GM23338 (cell line): ENCODE results near the gene PSMB5. TPM values are rescaled to one million over a fixed set of nuclear protein-coding genes. Genes with fewer than 3 reads are reported as not detected.

Experiments used
- ATAC-seq: fragments of 200-7000 bp; cut with Tn5 transposase; 3 replicates; pipeline ENCODE4 v1.9.1; 2020
- DNase-seq: peaks from one replicate; pipeline ENCODE4 v3.0.0-alpha.2; 2015; ENCODE audit warnings: low spot score
- H2AFZ ChIP-seq: fragments of 200-600 bp; sonication (generic); 2 replicates; pipeline ENCODE4 v1.8.0; 2016; ENCODE audit warnings: antibody characterized with exemption, mild to moderate bottlenecking, moderate library complexity
- H3F3A ChIP-seq: fragments of 200-600 bp; sonication (generic); replicated peaks from 2 replicates; pipeline ENCODE4 v1.8.0; 2017; ENCODE audit warnings: antibody characterized with exemption, mixed run types, low read depth
- H3K27ac ChIP-seq: fragments of 200-600 bp; sonication (generic); 2 replicates; pipeline ENCODE4 v1.6.1; 2016; ENCODE audit warnings: low read depth
- H3K27me3 ChIP-seq: fragments of 200-600 bp; sonication (generic); 2 replicates; pipeline ENCODE4 v1.8.0; 2016; ENCODE audit warnings: mild to moderate bottlenecking, mixed run types, moderate library complexity; ENCODE audit not compliant: insufficient read depth
- H3K36me3 ChIP-seq: fragments of 200-600 bp; sonication (generic); 2 replicates; pipeline ENCODE4 v1.8.0; 2016; ENCODE audit warnings: mild to moderate bottlenecking; ENCODE audit not compliant: insufficient read depth
- H3K4me1 ChIP-seq: fragments of 200-600 bp; sonication (generic); 2 replicates; pipeline ENCODE4 v1.8.0; 2016; ENCODE audit warnings: mild to moderate bottlenecking, moderate library complexity; ENCODE audit not compliant: insufficient read depth
- H3K4me2 ChIP-seq: fragments of 200-600 bp; sonication (generic); 2 replicates; pipeline ENCODE4 v1.7.1; 2017; ENCODE audit warnings: mixed run types
- H3K4me3 ChIP-seq: fragments of 200-600 bp; sonication (generic); 2 replicates; pipeline ENCODE4 v1.6.1; 2016; ENCODE audit warnings: mixed run types
- H3K79me2 ChIP-seq: fragments of 200-600 bp; sonication (generic); replicated peaks from 2 replicates; pipeline ENCODE4 v1.8.0; 2017; ENCODE audit warnings: mild to moderate bottlenecking; ENCODE audit not compliant: insufficient read depth
- H3K9me2 ChIP-seq: fragments of 200-600 bp; sonication (generic); 2 replicates; pipeline ENCODE4 v1.8.0; 2017; ENCODE audit not compliant: insufficient read depth
- H4K20me1 ChIP-seq: fragments of 200-600 bp; sonication (generic); replicated peaks from 2 replicates; pipeline ENCODE4 v1.8.0; 2017; ENCODE audit warnings: mild to moderate bottlenecking; ENCODE audit not compliant: insufficient read depth
- H3K27ac Mint-ChIP-seq: 2 replicates; pipeline ENCODE4 v1.8.0; 2020; ENCODE audit warnings: inconsistent platforms, mild to moderate bottlenecking, moderate library complexity, mixed read lengths
- H3K27me3 Mint-ChIP-seq: 3 replicates; pipeline ENCODE4 v1.8.0; 2022; ENCODE audit warnings: low read depth, mild to moderate bottlenecking, moderate library complexity, mixed read lengths, inconsistent platforms; ENCODE audit not compliant: insufficient read depth, poor library complexity
- H3K36me3 Mint-ChIP-seq: 3 replicates; pipeline ENCODE4 v1.8.0; 2021; ENCODE audit warnings: low read depth, mild to moderate bottlenecking, inconsistent platforms, moderate library complexity, mixed read lengths
- H3K4me1 Mint-ChIP-seq: 3 replicates; pipeline ENCODE4 v1.8.0; 2020; ENCODE audit warnings: mild to moderate bottlenecking, inconsistent platforms, mixed read lengths
- H3K4me3 Mint-ChIP-seq: 3 replicates; pipeline ENCODE4 v1.8.0; 2021; ENCODE audit warnings: moderate library complexity, mild to moderate bottlenecking, inconsistent platforms, mixed read lengths
- H3K9me3 Mint-ChIP-seq: 3 replicates; pipeline ENCODE4 v1.8.0; 2020; ENCODE audit warnings: moderate library complexity, mild to moderate bottlenecking, inconsistent platforms, mixed read lengths
- CREB1 ChIP-seq: fragments of 250-450 bp; sonication (Bioruptor Pico); IDR thresholded peaks from 2 replicates; pipeline ENCODE4 v1.5.0; 2020; ENCODE audit warnings: low read depth, mild to moderate bottlenecking, moderate library complexity
- ETS1 ChIP-seq: IDR thresholded peaks from 2 replicates; pipeline ENCODE4 v1.6.1; 2016; ENCODE audit warnings: antibody characterized with exemption
- EZH2phosphoT487 ChIP-seq: fragments of 200-600 bp; sonication (generic); IDR thresholded peaks from one replicate; pipeline ENCODE4 v1.8.1; 2018; ENCODE audit warnings: antibody characterized with exemption; ENCODE audit not compliant: unreplicated experiment
- JUNB ChIP-seq: IDR thresholded peaks from one replicate; pipeline ENCODE4 v1.6.1; 2016; ENCODE audit warnings: antibody characterized with exemption; ENCODE audit not compliant: unreplicated experiment
- NANOG ChIP-seq: IDR thresholded peaks from 2 replicates; pipeline ENCODE4 v1.6.1; 2016; ENCODE audit warnings: antibody characterized with exemption, borderline replicate concordance
- REST ChIP-seq: IDR thresholded peaks from one replicate; pipeline ENCODE4 v1.6.1; 2018; ENCODE audit warnings: antibody characterized with exemption; ENCODE audit not compliant: unreplicated experiment
- STAT1 ChIP-seq: IDR thresholded peaks from one replicate; pipeline ENCODE4 v1.6.1; 2016; ENCODE audit warnings: antibody characterized with exemption; ENCODE audit not compliant: unreplicated experiment
- ZNF114 ChIP-seq: fragments of 250-450 bp; sonication (Bioruptor Pico); IDR thresholded peaks from 2 replicates; pipeline ENCODE4 v1.5.0; 2020; ENCODE audit warnings: mild to moderate bottlenecking, moderate library complexity
- ZNF331 ChIP-seq: fragments of 250-450 bp; sonication (Bioruptor Pico); IDR thresholded peaks from 2 replicates; pipeline ENCODE4 v1.5.0; 2020; ENCODE audit warnings: low read depth, mild to moderate bottlenecking, moderate library complexity
- polyA plus RNA-seq: library from polyadenylated mRNA; unstranded; fragments of >200 nt; fragmentation: Nextera tagmentation; extraction: Ambion mirVana; gene quantifications from 2 replicates; pipeline ENCODE4 v1.2.1, GENCODE V29; 2016
- total RNA-seq: library from RNA; depleted of rRNA; stranded (reverse); fragments of >200 nt; shearing (Covaris generic); gene quantifications from 2 replicates; pipeline ENCODE4 v1.2.3, GENCODE V29; 2014

Gene PSMB5
- total and polyA plus RNA-seq, 2 experiments from 2014 or later: 265 to 341 TPM

GRCh38 chr14:23030936-23031335 is 3.8 kb downstream of the PSMB5 start:
- H3K36me3 Mint-ChIP-seq: peaks cover 67% of the 10 kb centered on the region
- no peak overlapping the region for H3K4me3 Mint-ChIP-seq
- peaks cover 57% of the 10 kb centered on the region for H3K79me2 ChIP-seq

GRCh38 chr14:23028799-23029198 is 5.9 kb downstream of the PSMB5 start:
- Mint-ChIP-seq H3K9me3 (no peaks in the 10 kb centered on the region), H3K4me1 (peaks cover 26% of the 10 kb centered on the region), H3K27ac (no peak overlapping the region), H3K4me3 (no peak overlapping the region), H3K27me3 (no peaks in the 10 kb centered on the region), H3K36me3 (peaks cover 76% of the 10 kb centered on the region)
- Histone ChIP-seq H4K20me1 (peaks cover 11% of the 10 kb centered on the region), H3K36me3 (peaks cover 66% of the 10 kb centered on the region), H2AFZ (no peak overlapping the region), H3K27me3 (no peaks in the 10 kb centered on the region), H3K27ac (no peak overlapping the region), H3F3A (peaks cover 25% of the 10 kb centered on the region), H3K4me1 (peaks cover 16% of the 10 kb centered on the region), H3K4me3 (no peak overlapping the region), H3K9me2 (no peaks in the 10 kb centered on the region), H3K79me2 (peaks cover 50% of the 10 kb centered on the region), H3K4me2 (no peak overlapping the region)
- DNase-seq: no peak
- no peak for ATAC-seq
- TF ChIP-seq ZNF331: no peak
- TF ChIP-seq STAT1: no peak
- TF ChIP-seq EZH2phosphoT487: no peak

More at GRCh38 chr14:23030936-23031335, 3.8 kb downstream of the PSMB5 start:
- ATAC-seq: no peak
- Mint-ChIP-seq H3K4me1 (peaks cover 19% of the 10 kb centered on the region), H3K27ac (no peak overlapping the region), H3K9me3 (no peaks in the 10 kb centered on the region), H3K27me3 (no peaks in the 10 kb centered on the region)
- H3K27me3 ChIP-seq: no peaks in the 10 kb centered on the region
- peaks cover 18% of the 10 kb centered on the region for H3F3A ChIP-seq
- H3K4me1 ChIP-seq: peaks cover 11% of the 10 kb centered on the region
- H2AFZ ChIP-seq: no peak overlapping the region
- no peak for TF ChIP-seq ZNF331
- TF ChIP-seq REST: no peak
- TF ChIP-seq JUNB: no peak
- TF ChIP-seq ETS1: no peak
- no peak for TF ChIP-seq ZNF114
- TF ChIP-seq NANOG: no peak
- TF ChIP-seq STAT1: no peak
- TF ChIP-seq EZH2phosphoT487: no peak
- no peak for TF ChIP-seq CREB1 (CRISPR knock-in tag)
- H3K4me2 ChIP-seq: no peak overlapping the region
- H4K20me1 ChIP-seq: peaks cover 7% of the 10 kb centered on the region; the same call in 1 of the 2 replicates
- H3K27ac ChIP-seq: no peak overlapping the region
- no peak overlapping the region for H3K4me3 ChIP-seq
- peaks cover 58% of the 10 kb centered on the region for H3K36me3 ChIP-seq
- DNase-seq: no peak
- H3K9me2 ChIP-seq: 0 out of 2 replicates have a peak, but pooled peaks cover 4% of the 10 kb centered on the region
